ENCODE measurements around the gene TRIM29. TPM values are rescaled to one million over a fixed set of nuclear protein-coding genes. Genes with fewer than 3 reads are reported as not detected.

The TRIM29 gene
- total and polyA plus RNA-seq, 10 of the 15 experiments (the other 5 are each of a cell fraction or from before 2014, with no cell fraction given): 0.08 to 0.67 (median 0.26) TPM; not detected in 5

DNA sequence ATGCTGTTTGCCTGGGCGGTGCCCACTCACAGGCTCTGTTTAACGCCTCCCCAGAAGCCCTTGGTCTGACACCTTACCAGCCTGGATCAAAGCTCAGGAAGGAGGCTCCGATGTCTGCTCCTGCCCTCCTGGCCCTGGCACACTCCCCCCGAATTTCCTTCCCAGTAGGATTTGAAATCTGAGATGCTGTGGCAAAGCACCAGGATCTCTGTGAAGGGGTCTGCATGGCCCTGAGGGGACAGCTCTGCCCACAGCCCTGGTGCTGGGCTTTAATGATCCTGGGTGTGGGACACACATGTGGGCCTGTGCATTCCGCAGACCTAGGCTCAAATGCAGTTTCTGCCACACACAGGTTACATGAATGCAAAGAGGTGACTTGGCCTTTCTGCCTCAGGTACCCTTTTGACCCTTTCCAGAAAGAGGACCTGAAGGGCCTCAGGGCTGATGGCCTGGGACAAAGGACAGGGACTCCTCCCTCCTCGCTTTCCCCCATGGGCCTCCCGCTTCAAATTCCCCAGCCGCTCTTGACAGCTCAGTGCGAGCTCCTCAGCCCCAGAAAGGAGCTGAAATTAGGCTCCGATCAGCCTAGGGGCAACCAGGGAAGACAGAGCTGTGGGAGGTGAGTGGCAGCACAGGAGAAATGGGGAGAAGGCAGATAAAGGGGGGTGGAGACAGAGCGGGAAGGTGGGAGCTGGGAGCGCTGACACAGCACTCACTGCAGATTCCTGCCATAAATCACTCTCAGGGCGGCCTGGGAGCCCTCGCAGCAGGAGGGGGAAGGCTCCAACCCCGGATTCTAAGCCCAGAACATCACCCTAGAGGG lies 41.3 kb downstream of the TRIM29 start:
- WGBS (ENCODE audit: insufficient coverage, insufficient replicate concordance, low lambda C conversion rate, missing lambda C conversion rate): 23% methylated on average over 15 of the region's 15 CpGs
- FAIRE-seq: no peak

DNA sequence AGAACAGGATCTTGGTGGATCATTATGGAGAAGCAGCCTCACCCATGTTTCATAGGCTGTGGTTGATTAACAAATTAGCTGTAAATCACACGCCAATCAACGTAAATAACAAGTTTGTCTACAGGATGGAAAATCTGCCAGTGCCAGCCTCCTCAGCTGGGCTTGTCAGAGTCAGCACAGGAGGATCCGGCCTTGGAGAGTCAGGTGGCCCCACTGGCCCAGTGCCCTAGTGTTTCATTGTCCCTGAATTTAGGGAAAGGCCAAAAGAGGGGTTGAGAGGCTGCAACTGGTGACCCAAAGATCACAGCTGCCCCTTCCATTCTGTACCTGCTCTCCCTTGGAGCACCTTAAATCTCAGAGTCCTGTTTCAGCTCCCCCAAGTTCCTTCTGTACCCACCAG lies 42.4 kb downstream of the TRIM29 start:
- CTCF ChIA-PET: no interaction called here
- in situ Hi-C loops (cut with MboI): no loop called here
- WGBS (ENCODE audit: insufficient coverage, insufficient replicate concordance, low lambda C conversion rate, missing lambda C conversion rate): 2% methylated on average over 3 of the region's 3 CpGs
- TF ChIP-seq SRF (IDR thresholded peaks at IDR 0.05; ENCODE audit: low read depth in 2 of 2, low read length in 2 of 2): no peak
- TF ChIP-seq NFYB (IDR thresholded peaks at IDR 0.05; ENCODE audit: insufficient read depth, low read depth, low read length): no peak
- no peak for TF ChIP-seq KDM1A (IDR thresholded peaks at IDR 0.05; ENCODE audit: borderline replicate concordance)
- no peak for TF ChIP-seq RBBP5 (conservative IDR thresholded peaks at IDR 0.05)
- TF ChIP-seq, protein P1, sequence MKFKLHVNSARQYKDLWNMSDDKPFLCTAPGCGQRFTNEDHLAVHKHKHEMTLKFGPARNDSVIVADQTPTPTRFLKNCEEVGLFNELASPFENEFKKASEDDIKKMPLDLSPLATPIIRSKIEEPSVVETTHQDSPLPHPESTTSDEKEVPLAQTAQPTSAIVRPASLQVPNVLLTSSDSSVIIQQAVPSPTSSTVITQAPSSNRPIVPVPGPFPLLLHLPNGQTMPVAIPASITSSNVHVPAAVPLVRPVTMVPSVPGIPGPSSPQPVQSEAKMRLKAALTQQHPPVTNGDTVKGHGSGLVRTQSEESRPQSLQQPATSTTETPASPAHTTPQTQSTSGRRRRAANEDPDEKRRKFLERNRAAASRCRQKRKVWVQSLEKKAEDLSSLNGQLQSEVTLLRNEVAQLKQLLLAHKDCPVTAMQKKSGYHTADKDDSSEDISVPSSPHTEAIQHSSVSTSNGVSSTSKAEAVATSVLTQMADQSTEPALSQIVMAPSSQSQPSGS (IDR thresholded peaks at IDR 0.05; ENCODE audit: low read length): no peak
- no peak for TF ChIP-seq POU2F2 (IDR thresholded peaks at IDR 0.05; ENCODE audit: borderline replicate concordance, low read depth, low read length)
- TF ChIP-seq CREB1 (IDR thresholded peaks at IDR 0.05; ENCODE audit: low read depth): no peak
- TF ChIP-seq, protein P2, sequence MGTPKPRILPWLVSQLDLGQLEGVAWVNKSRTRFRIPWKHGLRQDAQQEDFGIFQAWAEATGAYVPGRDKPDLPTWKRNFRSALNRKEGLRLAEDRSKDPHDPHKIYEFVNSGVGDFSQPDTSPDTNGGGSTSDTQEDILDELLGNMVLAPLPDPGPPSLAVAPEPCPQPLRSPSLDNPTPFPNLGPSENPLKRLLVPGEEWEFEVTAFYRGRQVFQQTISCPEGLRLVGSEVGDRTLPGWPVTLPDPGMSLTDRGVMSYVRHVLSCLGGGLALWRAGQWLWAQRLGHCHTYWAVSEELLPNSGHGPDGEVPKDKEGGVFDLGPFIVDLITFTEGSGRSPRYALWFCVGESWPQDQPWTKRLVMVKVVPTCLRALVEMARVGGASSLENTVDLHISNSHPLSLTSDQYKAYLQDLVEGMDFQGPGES (IDR thresholded peaks at IDR 0.05): no peak
- TF ChIP-seq NR2C1 (IDR thresholded peaks at IDR 0.05): no peak
- no peak for TF ChIP-seq HDGF (IDR thresholded peaks at IDR 0.05)
- TF ChIP-seq RFX5 (IDR thresholded peaks at IDR 0.05; ENCODE audit: low read depth, low read length): no peak

More for the DNA sequence above, 41.3 kb downstream of the TRIM29 start:
- no peak overlapping the region for H3K9ac ChIP-seq (ENCODE audit: control insufficient read depth, insufficient read depth, low read length)
- H3K27ac ChIP-seq (ENCODE audit: control insufficient read depth, insufficient read depth): no peak overlapping the region
- no peaks in the 10 kb centered on the region for H3K9me3 ChIP-seq (replicated peaks; ENCODE audit: control insufficient read depth, insufficient read depth, low read length)
- no TSS peak for BruUV-seq (replicated peaks)
- RAD21 ChIA-PET (ENCODE audit: unreplicated experiment): interaction anchor here (1.5 kb wide), 1 partner anchor 12 kb away, joined by 5 read pairs; no protein-coding TSS in a partner anchor
- no peak overlapping the region for H3K4me2 ChIP-seq (ENCODE audit: control insufficient read depth, insufficient read depth)
- TF ChIP-seq PAX8 (IDR thresholded peaks at IDR 0.05) (no peak), RUNX3 (IDR thresholded peaks at IDR 0.05; ENCODE audit: low read length) (no peak)
- TF ChIP-seq, protein P3, sequence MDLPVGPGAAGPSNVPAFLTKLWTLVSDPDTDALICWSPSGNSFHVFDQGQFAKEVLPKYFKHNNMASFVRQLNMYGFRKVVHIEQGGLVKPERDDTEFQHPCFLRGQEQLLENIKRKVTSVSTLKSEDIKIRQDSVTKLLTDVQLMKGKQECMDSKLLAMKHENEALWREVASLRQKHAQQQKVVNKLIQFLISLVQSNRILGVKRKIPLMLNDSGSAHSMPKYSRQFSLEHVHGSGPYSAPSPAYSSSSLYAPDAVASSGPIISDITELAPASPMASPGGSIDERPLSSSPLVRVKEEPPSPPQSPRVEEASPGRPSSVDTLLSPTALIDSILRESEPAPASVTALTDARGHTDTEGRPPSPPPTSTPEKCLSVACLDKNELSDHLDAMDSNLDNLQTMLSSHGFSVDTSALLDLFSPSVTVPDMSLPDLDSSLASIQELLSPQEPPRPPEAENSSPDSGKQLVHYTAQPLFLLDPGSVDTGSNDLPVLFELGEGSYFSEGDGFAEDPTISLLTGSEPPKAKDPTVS (IDR thresholded peaks at IDR 0.05; ENCODE audit: low read depth, low read length): no peak
- no peaks in the 10 kb centered on the region for H3K4me1 ChIP-seq (ENCODE audit: control insufficient read depth, insufficient read depth, low read length)
- DNase-seq (ENCODE audit: low read depth, low spot score) (no peak), ATAC-seq (no peak)
- POLR2A ChIA-PET: no interaction called here
- intact Hi-C loops (cut with micrococcal nuclease; ENCODE audit: unreplicated experiment): no loop called here
- no peaks in the 10 kb centered on the region for H3K79me2 ChIP-seq (ENCODE audit: control insufficient read depth, insufficient read depth, low read length)
- H3K27me3 ChIP-seq (replicated peaks in 1 of 2; ENCODE audit: control insufficient read depth in 2 of 2, insufficient read depth in 2 of 2, low read length in 1 of 2): peaks cover 4 to 9% of the 10 kb centered on the region in 2 experiments; a peak in 3 of 4 replicates
- no peaks in the 10 kb centered on the region for H3K36me3 ChIP-seq (ENCODE audit: control insufficient read depth in 2 of 2, insufficient read depth in 2 of 2, low read length in 1 of 2)
- no peak overlapping the region for H3K4me3 ChIP-seq
- SMC1A ChIA-PET (ENCODE audit: uncharacterized antibody, unreplicated experiment): interaction anchor here (0.8 kb wide), 1 partner anchor 263 kb away, joined by 3 read pairs; no protein-coding TSS in a partner anchor
- in situ Hi-C loops (cut with MboI): no loop called here
- CTCF ChIA-PET: interaction anchor here (0.6 kb wide), 1 partner anchor 476 kb away, joined by 3 read pairs; no protein-coding TSS in a partner anchor
- no peaks in the 10 kb centered on the region for H4K20me1 ChIP-seq (ENCODE audit: control insufficient read depth, insufficient read depth)
- H2AFZ ChIP-seq (ENCODE audit: control insufficient read depth, low read depth, low read length): no peak overlapping the region

More for the DNA sequence above, 42.4 kb downstream of the TRIM29 start:
- intact Hi-C loops (cut with micrococcal nuclease; ENCODE audit: unreplicated experiment): no loop called here
- no TSS peak for BruUV-seq (replicated peaks)
- no peak overlapping the region for H3K27ac ChIP-seq (ENCODE audit: control insufficient read depth, insufficient read depth)
- ATAC-seq (no peak), FAIRE-seq (no peak), DNase-seq (ENCODE audit: low read depth, low spot score) (no peak)
- H3K4me2 ChIP-seq (ENCODE audit: control insufficient read depth, insufficient read depth): no peak overlapping the region
- H2AFZ ChIP-seq (ENCODE audit: control insufficient read depth, low read depth, low read length): no peak overlapping the region
- peaks cover 4 to 9% of the 10 kb centered on the region in 2 experiments; a peak in 3 of 4 replicates for H3K27me3 ChIP-seq (replicated peaks in 1 of 2; ENCODE audit: control insufficient read depth in 2 of 2, insufficient read depth in 2 of 2, low read length in 1 of 2)
- H3K36me3 ChIP-seq (ENCODE audit: control insufficient read depth in 2 of 2, insufficient read depth in 2 of 2, low read length in 1 of 2): no peaks in the 10 kb centered on the region
- no peak overlapping the region for H3K9ac ChIP-seq (ENCODE audit: control insufficient read depth, insufficient read depth, low read length)
- RAD21 ChIA-PET (ENCODE audit: unreplicated experiment): no interaction called here
- H3K79me2 ChIP-seq (ENCODE audit: control insufficient read depth, insufficient read depth, low read length): no peaks in the 10 kb centered on the region
- H4K20me1 ChIP-seq (ENCODE audit: control insufficient read depth, insufficient read depth): no peaks in the 10 kb centered on the region
- H3K4me3 ChIP-seq: no peak overlapping the region
- POLR2A ChIA-PET: no interaction called here
- SMC1A ChIA-PET (ENCODE audit: uncharacterized antibody, unreplicated experiment): interaction anchor here (0.7 to 0.9 kb wide), 2 partner anchors 81 to 365 kb away, joined by 3 read pairs; no protein-coding TSS in a partner anchor
- H3K4me1 ChIP-seq (ENCODE audit: control insufficient read depth, insufficient read depth, low read length): no peaks in the 10 kb centered on the region
- no peaks in the 10 kb centered on the region for H3K9me3 ChIP-seq (replicated peaks; ENCODE audit: control insufficient read depth, insufficient read depth, low read length)
